GM18520 (cell line): ENCODE results near the gene BLVRA.

Source experiments
- ATAC-seq: cut with Tn5 transposase; IDR thresholded peaks from one replicate; pipeline ENCODE4 v1.9.1; 2021; ENCODE audit not compliant: unreplicated experiment

BLVRA gene

DNA sequence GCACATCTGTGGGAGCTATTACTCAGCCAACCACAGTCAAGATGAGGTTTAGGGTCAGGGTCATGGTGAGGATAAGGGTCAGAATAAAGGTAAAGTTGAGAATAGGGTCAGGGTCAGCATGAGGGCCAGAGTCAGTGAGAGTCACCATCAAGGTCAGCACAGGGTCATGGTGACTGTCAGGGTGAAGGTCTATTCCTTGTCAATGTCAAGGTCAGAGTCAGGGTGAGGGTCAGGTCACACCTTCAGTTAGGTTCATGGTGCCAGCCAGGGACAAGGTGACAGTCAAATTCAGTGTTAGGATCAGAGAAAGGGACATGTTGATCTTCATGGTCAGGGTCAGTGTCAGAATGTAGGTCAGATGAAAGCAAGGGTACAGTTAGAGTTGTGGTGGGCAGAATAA is 96.7 kb downstream of the BLVRA start:
- no peak for ATAC-seq

DNA sequence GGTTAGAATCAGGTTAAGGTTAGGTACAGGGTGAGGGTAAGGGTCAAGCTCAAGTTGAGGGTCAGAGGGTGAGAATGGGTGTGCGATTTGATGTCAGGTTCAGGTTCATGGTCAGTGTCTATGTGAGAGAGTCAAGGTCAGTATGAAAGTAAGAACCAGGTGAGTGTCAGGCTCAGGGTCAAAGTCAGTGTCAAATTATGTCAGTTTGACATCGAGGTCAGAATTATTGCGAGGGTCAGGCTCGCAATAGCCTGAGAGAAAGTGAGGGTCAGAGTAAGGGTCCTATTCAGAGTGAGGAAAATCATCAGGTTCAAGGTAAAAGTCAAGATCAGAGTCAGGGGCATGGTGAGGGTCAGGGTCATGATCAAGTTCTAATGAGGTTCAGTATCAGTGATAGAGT is 97.8 kb downstream of the BLVRA start:
- no peak for ATAC-seq
